GM12891 (cell line): ENCODE results near the gene FUCA2.

Source experiments
- DNase-seq: peaks from one replicate; pipeline ENCODE4 v3.0.0; 2011; ENCODE audit warnings: low spot score; ENCODE audit not compliant: insufficient read length
- FAIRE-seq: peaks from 2 replicates; lab custom pipeline; 2011; peaks lifted over from hg19 to GRCh38; lab: Jason Lieb, UNC
- PAX5 ChIP-seq: IDR thresholded peaks from 2 replicates; pipeline ENCODE4 v1.6.1; 2011; ENCODE audit warnings: low read length, moderate library complexity, mild to moderate bottlenecking; ENCODE audit not compliant: insufficient read depth, severe bottlenecking
- POLR2A ChIP-seq: IDR thresholded peaks from 2 replicates; pipeline ENCODE4 v1.6.1; 2011; ENCODE audit warnings: low read depth, low read length, control low read depth
- POLR2AphosphoS5 ChIP-seq: IDR thresholded peaks from 2 replicates; pipeline ENCODE4 v1.6.1; 2011; ENCODE audit warnings: low read depth, low read length, control low read depth
- POU2F2 ChIP-seq: IDR thresholded peaks from 2 replicates; pipeline ENCODE4 v1.6.1; 2011; ENCODE audit warnings: low read depth, mild to moderate bottlenecking, control low read depth, low read length, moderate library complexity
- SPI1 ChIP-seq: IDR thresholded peaks from 2 replicates; pipeline ENCODE4 v1.6.1; 2011; ENCODE audit warnings: low read depth, low read length, control low read depth
- TAF1 ChIP-seq: IDR thresholded peaks from 2 replicates; pipeline ENCODE4 v1.6.1; 2011; ENCODE audit warnings: low read depth, low read length, control low read depth

Gene FUCA2

DNA sequence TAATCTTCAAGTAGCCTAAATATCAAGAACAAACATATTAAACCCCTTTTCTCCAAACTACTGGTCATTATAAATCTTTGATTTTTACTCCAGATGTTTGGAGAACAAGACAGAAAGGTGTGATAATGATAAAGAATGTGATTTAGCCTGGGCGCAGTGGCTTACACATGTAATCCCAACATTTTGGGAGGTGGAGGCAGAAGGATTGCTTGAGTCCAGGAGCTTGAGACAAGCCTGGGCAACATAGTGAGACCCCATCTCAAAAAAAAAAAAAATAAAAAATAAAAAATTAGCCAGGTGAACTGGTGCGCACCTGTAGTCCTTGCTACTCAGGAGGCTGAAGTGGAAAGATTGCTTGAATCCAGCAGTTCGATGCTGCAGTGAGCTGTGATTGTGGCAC is 35.1 kb upstream of the FUCA2 start:
- FAIRE-seq = no peak
- TF ChIP-seq POLR2AphosphoS5 (no peak), SPI1 (no peak), POLR2A (no peak), PAX5 (no peak), TAF1 (no peak), POU2F2 (no peak)
- DNase-seq = no peak

DNA sequence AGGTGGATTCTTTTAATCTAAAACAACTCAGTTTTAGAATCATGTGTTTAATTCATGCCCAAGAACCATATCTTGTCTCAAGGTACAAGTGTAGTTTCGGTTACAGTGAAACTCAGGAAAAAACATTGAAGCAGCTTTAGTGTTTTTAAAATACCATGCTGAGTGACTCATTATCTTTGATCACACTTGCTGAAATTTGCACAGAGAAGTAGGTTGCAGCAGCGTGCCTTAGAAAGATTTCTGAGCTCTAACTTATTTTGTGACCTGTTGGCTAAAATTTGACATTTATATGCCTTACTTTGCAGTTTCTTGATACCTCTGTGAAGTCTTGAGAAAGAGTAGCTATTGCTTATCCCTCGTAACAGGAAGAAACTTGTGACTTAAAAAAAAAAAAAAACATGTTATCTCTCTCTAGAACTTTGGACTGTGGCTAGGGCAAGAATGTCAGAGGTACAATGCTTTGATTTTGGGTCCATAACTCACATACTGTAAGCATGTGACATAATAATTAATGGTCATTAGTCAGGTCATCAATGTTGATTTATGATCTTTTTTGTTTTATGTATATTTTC is 34.5 kb upstream of the FUCA2 start:
- DNase-seq = no peak
- no peak for FAIRE-seq
- no peak for TF ChIP-seq POU2F2
- TF ChIP-seq SPI1 = no peak
- no peak for TF ChIP-seq PAX5
- TF ChIP-seq TAF1 = no peak
- no peak for TF ChIP-seq POLR2A
- no peak for TF ChIP-seq POLR2AphosphoS5

DNA sequence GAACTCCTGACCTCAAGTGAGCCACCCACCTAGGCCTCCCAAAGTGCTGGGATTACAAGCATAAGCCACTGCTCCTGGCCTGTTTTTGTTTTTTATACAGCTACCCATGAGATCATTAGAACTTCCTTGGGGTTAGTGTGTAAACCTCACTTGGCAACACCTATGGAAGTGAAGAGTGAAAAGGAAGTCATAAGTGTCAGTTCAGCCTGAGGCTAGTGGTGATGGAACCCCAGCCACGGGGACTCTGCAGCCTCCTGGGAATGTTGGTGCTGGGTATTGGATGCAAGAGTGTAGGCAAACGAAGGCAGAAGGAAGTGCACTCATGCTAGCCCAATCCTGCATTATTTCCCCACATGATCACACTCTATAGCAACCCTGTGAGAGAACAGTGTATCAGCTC is 33.6 kb upstream of the FUCA2 start:
- TF ChIP-seq POLR2A = no peak
- no peak for FAIRE-seq
- no peak for DNase-seq

DNA sequence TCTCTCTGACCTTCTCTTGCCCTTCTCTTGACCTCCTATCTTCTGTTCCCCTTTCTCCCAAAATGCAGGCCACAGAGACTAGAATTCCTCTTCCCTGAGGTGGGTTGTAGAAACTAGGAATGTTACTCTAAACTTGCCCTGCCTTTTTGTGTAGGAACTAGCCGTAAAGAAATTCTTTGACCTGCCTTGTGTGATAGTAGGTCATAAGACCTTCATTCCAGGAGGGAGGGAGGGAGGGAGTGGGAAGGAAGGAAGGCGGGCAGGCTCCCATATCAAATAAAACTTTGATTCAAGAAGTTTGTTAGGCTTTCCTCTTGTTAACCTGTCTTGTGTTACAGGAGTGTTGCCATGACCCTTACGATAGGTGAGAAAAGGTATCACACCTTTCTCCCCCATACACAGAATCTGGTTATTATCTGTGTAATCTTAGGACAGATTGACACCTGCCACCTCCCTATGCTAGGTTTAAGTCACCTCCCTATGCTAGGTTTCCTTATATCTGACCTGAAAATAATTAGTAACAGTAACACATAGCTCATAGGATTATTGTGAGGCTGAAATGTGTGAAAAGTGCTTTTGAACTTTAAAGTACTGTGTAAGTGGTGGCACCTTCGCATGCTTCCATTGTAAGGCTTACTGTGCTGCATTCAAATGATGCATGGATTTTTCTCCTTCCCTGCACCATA is 32.6 kb upstream of the FUCA2 start:
- DNase-seq = no peak
- FAIRE-seq = no peak
- TF ChIP-seq POLR2A (no peak), SPI1 (0 out of 2 replicates have a peak, but pooled peaks have one; percentile 20)

DNA sequence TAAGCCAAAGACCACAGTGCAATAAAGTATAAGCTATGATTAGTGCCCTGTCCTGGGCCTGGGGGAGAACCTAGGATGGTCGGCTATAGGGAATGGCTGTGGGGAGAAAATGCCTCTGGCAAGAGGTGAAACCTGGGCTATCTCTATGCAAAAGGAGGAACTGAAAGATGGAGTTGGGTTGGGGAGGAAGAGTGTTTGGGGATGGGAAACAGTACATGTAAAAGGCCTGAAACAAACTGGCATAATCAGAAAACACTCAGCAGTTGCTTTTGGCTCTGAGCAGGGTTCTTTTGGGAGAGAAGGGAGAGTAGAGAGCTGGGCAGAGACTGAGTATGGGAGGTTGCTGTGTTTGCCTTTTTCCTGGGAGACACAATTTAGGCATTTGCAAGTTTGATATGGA is 31.9 kb upstream of the FUCA2 start:
- DNase-seq = no peak
- FAIRE-seq = no peak
- TF ChIP-seq PAX5 = no peak
- TF ChIP-seq SPI1 = peak; percentile 93

DNA sequence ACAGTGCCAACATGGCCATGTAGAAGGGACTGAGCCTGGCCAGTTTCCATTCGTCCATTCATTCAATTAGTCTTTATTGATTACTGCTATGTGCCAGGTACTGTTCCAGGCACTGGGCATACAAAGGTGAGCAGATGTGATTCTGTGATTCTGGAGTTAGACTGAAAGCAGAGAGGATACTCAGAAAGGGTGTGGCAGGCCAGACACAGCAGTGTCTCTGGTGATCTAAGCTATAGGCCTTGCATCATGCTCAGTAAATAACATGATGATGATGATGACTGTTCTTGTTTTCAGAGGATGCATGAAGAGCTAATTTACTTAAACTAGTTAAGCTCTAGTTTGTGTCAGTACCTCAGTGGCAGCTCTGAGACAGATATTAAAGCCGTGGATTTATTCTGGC is 31.4 kb upstream of the FUCA2 start:
- no peak for TF ChIP-seq PAX5
- no peak for TF ChIP-seq TAF1
- no peak for TF ChIP-seq SPI1
- TF ChIP-seq POLR2AphosphoS5 = no peak
- no peak for TF ChIP-seq POLR2A
- TF ChIP-seq POU2F2 = no peak
- DNase-seq (no peak), FAIRE-seq (peak; percentile 50)

DNA sequence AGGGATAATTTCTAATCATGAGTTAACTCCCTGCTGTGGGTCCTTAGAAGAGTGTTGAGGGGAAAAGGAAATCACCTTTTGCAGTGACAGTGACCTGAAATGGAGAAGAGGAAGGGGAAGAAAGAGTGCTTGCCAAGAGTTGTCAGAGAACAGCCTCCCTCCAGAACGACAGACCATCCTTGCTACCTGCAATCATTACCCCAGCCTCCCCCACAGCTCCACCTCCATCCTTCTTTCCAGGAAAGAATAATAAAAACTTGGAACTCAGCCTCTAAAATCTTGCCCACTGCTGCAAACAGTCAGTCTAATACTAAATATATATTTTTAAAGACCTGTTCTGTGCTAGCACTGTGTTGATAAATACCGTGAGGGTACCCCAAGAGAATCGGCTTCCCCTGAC is 28.7 kb upstream of the FUCA2 start:
- TF ChIP-seq SPI1 (no peak), POU2F2 (no peak), POLR2A (no peak), PAX5 (no peak), TAF1 (no peak), POLR2AphosphoS5 (no peak)
- DNase-seq (no peak), FAIRE-seq (no peak)

DNA sequence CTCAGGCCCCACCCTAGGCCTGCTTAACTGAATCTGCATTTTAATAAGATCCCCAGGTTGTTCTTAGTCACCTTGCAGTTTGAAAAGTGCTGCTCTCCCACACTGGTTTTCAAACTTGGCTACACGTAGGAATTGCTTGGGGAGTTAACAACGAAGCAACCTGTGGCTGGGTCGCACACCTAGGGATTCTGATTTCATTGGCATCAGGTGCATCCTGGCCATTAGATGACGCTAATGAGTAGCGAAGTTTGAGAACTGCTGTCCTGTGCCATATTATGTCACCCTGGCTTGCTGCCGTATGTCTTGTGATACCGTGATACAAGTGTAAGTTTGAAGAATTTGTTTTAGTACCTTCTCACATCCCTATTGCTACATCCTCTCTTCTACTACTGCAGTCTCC is 28.2 kb upstream of the FUCA2 start:
- TF ChIP-seq POU2F2 (no peak), SPI1 (no peak), TAF1 (no peak), POLR2AphosphoS5 (no peak), POLR2A (no peak), PAX5 (no peak)
- DNase-seq = no peak
- no peak for FAIRE-seq

DNA sequence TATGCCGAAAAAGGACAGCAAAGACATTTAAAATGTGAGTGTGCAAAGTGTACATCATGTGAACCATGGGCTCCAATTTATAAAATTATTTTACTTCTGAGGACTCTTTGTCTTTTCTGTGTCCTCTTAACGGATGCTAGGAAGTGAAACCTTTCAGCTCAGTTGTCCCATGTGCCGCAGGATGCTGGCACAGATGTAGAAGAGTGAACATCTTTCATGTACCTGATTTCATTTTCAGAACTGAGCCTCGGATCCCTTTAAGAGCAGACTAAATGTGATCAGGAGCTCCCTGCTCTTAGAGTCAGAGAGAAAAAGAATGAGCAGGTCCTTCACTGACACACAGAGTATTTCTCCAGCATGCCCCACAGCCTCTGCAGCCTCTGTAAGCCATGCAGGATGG is 27.6 kb upstream of the FUCA2 start:
- TF ChIP-seq SPI1 = peak; percentile 73
- TF ChIP-seq TAF1 = no peak
- no peak for FAIRE-seq
- no peak for DNase-seq

DNA sequence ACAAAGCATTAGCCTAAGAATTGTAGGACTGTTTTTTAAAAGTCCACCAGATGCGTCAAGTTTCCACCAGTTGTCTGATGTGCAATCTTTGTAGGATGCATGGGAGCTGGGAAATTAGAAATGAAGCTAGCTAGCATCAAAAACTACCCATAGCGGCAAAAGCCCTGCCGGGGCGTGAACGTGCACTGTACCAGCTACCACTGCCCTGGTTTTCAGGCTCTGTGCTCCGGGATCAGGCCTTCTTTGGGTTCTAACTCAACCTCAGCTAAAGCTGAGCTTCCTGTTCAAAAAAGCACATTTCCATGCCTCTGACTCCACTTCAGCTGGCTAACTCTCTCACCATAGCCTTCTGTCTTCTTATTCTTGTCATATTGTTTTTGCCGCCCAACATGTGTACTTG is 26.9 kb upstream of the FUCA2 start:
- DNase-seq = no peak
- TF ChIP-seq POLR2A (no peak), TAF1 (no peak), POLR2AphosphoS5 (no peak), PAX5 (no peak), SPI1 (no peak), POU2F2 (no peak)
- no peak for FAIRE-seq
